Measurements from ENCODE around the gene NLN.
"Not testable (repeated sequence)": the region's sequence is repeated elsewhere in the genome, so short reads cannot be mapped to it uniquely, and the experiment has no call there.

Gene NLN

GRCh38 chr5:65721720-65722574 is at the start of gene NLN, which contains the start of gene SGTB:
Gene NLN, plus strand, starts transcription at chr5:65722205. Its CDS starts 169 bp downstream, at chr5:65722374.
Gene SGTB, minus strand, starts transcription at chr5:65722109. Its CDS starts 1,302 bp downstream, at chr5:65720807.
- peak; percentile 61 for DNase-seq (ENCODE audit: low read depth)

GRCh38 chr5:65672796-65673195 is 49.2 kb upstream of the NLN start:
- DNase-seq (ENCODE audit: low read depth) = no peak

- no peak for DNase-seq (ENCODE audit: low read depth)
Measured at GRCh38 chr5:65674749-65675148, 47.3 kb upstream of the NLN start.

GRCh38 chr5:65676056-65676455 is 45.9 kb upstream of the NLN start:
- not testable (repeated sequence) for DNase-seq (ENCODE audit: low read depth)

- no peak for DNase-seq (ENCODE audit: low read depth)
Measured at GRCh38 chr5:65682148-65682547, 39.9 kb upstream of the NLN start.

- no peak for DNase-seq (ENCODE audit: low read depth)
Measured at GRCh38 chr5:65693121-65693520, 28.9 kb upstream of the NLN start.

GRCh38 chr5:65695162-65695755 is 26.7 kb upstream of the NLN start:
- no peak for DNase-seq (ENCODE audit: low read depth)

GRCh38 chr5:65695896-65696295 is 26.1 kb upstream of the NLN start:
- no peak for DNase-seq (ENCODE audit: low read depth)

GRCh38 chr5:65696892-65697291 is 25.1 kb upstream of the NLN start:
- no peak for DNase-seq (ENCODE audit: low read depth)

- no peak for DNase-seq (ENCODE audit: low read depth)
Measured at GRCh38 chr5:65699338-65699737, 22.7 kb upstream of the NLN start.

GRCh38 chr5:65702036-65702435 is 20.0 kb upstream of the NLN start:
- DNase-seq (ENCODE audit: low read depth) = no peak

GRCh38 chr5:65704621-65705239 is 17.3 kb upstream of the NLN start:
- no peak for DNase-seq (ENCODE audit: low read depth)

GRCh38 chr5:65707663-65708062 is 14.3 kb upstream of the NLN start:
- DNase-seq (ENCODE audit: low read depth) = no peak

- no peak for DNase-seq (ENCODE audit: low read depth)
Measured at GRCh38 chr5:65708145-65708544, 13.9 kb upstream of the NLN start.

- no peak for DNase-seq (ENCODE audit: low read depth)
Measured at GRCh38 chr5:65718576-65719310, 3.3 kb upstream of the NLN start.

- no peak for DNase-seq (ENCODE audit: low read depth)
Measured at GRCh38 chr5:65721050-65721719, 820 bp upstream of the NLN start.

- DNase-seq (ENCODE audit: low read depth) = no peak
Measured at GRCh38 chr5:65722575-65723403, 784 bp downstream of the NLN start.

- DNase-seq (ENCODE audit: low read depth) = no peak
Measured at GRCh38 chr5:65727491-65728156, 5.6 kb downstream of the NLN start.

GRCh38 chr5:65728218-65728617 is 6.2 kb downstream of the NLN start:
- DNase-seq (ENCODE audit: low read depth) = no peak

GRCh38 chr5:65730910-65731309 is 8.9 kb downstream of the NLN start:
- DNase-seq (ENCODE audit: low read depth) = no peak
